Lower lobe of right lung (tissue), 2 donors: ENCODE results near the gene SLC39A11. TPM values are rescaled to one million over a fixed set of nuclear protein-coding genes. Genes with fewer than 3 reads are reported as not detected.

Experiments used
- ATAC-seq, 2 donors: fragments of 200-7000 bp; cut with Tn5 transposase; one replicate each; pipeline ENCODE4 v1.9.1; 2020 to 2022; ENCODE audit warnings: mild to moderate bottlenecking in 2 of 2, moderate library complexity in 2 of 2
- DNase-seq: peaks from one replicate; pipeline ENCODE4 v3.0.0-alpha.2; 2020
- H3K27ac ChIP-seq: fragments of 200-600 bp; one replicate; pipeline ENCODE4 v1.8.0; 2022
- H3K27me3 ChIP-seq: fragments of 200-600 bp; one replicate; pipeline ENCODE4 v1.8.0; 2022; ENCODE audit warnings: low read depth
- H3K36me3 ChIP-seq: fragments of 200-600 bp; one replicate; pipeline ENCODE4 v1.8.0; 2022; ENCODE audit warnings: mild to moderate bottlenecking
- H3K4me1 ChIP-seq: fragments of 200-600 bp; one replicate; pipeline ENCODE4 v1.8.0; 2022
- H3K4me3 ChIP-seq: fragments of 200-600 bp; one replicate; pipeline ENCODE4 v1.8.0; 2022; ENCODE audit warnings: mild to moderate bottlenecking
- H3K9me3 ChIP-seq: fragments of 200-600 bp; one replicate; pipeline ENCODE4 v1.8.0; 2022
- intact Hi-C: fragments of 100-400 bp; cut with DNase I; formaldehyde crosslinking; loops from one replicate; pipeline ENCODE4 v1.11.0; 2022
- total RNA-seq: library from RNA; stranded (reverse); fragmentation: NEBNext Ultra II Directional; extraction: Animal tissue kit (Norgen Biotek cat#: 25700); gene quantifications from one replicate; pipeline ENCODE4 v1.2.1, GENCODE V29; 2021
- TF ChIP-seq, protein P1 (sequence below): fragments of 200-600 bp; IDR thresholded peaks from one replicate; pipeline ENCODE4 v1.8.0; 2022; ENCODE audit warnings: antibody characterized with exemption, mild to moderate bottlenecking
- donor health status: DM: no; HTN: yes; CAD: no; lungs with severe emphysema.

SLC39A11 gene
- total RNA-seq, 1 donor from 2014 or later: 39.7 TPM

GRCh38 chr17:72719578-72720493 is 372.7 kb downstream of the SLC39A11 start:
- Histone ChIP-seq H3K4me1 (peaks cover 5% of the 10 kb centered on the region), H3K9me3 (no peaks in the 10 kb centered on the region), H3K27me3 (no peaks in the 10 kb centered on the region), H3K36me3 (no peaks in the 10 kb centered on the region), H3K4me3 (no peak overlapping the region), H3K27ac (no peak overlapping the region)
- ATAC-seq (peak; percentile 21 to 27), DNase-seq (no peak)
- intact Hi-C loops: no loop called here
- TF ChIP-seq, protein P1, sequence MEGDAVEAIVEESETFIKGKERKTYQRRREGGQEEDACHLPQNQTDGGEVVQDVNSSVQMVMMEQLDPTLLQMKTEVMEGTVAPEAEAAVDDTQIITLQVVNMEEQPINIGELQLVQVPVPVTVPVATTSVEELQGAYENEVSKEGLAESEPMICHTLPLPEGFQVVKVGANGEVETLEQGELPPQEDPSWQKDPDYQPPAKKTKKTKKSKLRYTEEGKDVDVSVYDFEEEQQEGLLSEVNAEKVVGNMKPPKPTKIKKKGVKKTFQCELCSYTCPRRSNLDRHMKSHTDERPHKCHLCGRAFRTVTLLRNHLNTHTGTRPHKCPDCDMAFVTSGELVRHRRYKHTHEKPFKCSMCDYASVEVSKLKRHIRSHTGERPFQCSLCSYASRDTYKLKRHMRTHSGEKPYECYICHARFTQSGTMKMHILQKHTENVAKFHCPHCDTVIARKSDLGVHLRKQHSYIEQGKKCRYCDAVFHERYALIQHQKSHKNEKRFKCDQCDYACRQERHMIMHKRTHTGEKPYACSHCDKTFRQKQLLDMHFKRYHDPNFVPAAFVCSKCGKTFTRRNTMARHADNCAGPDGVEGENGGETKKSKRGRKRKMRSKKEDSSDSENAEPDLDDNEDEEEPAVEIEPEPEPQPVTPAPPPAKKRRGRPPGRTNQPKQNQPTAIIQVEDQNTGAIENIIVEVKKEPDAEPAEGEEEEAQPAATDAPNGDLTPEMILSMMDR: no peak

DNA sequence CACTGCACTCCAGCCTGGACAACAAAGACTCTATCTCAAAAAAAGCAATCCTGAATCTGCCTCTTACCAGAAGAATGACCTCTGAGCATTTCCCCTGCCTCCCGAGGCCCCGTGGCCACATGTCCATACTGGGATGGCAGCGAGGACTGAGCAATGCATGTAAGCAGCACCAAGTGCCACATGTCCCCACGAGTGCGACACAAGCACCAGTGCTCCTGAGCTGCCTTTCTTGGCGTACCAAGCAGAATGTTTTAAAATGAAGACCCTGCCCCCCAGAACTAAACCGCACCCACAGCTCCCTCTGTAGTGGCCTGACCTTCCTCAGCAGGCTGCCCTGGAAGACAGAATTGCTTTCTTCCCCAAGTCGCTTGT is 373.3 kb downstream of the SLC39A11 start:
- Histone ChIP-seq H3K36me3 (no peaks in the 10 kb centered on the region), H3K27me3 (no peaks in the 10 kb centered on the region), H3K27ac (no peak overlapping the region), H3K4me3 (no peak overlapping the region), H3K9me3 (no peaks in the 10 kb centered on the region), H3K4me1 (peaks cover 5% of the 10 kb centered on the region)
- intact Hi-C loops: no loop called here
- TF ChIP-seq, protein P1: no peak
- DNase-seq: no peak
- no peak for ATAC-seq

DNA sequence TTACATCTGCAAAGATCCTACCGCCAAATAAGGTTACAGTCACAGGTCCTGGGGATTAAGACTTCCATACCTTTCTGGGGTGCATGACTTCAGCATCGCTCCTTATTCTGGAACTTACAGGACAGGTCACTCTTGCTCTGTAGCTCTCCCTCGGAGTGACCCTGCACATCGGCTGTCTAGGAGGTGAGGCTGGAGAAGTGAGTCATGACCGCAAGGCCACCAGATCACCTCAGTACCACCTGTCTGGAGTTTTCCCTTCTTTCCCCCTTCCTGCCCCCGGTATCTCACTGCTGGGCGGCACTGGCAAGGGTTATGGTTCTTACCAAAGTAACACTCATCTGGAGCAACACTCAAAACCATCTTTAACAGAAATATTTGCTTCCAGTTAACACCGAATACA is 374.8 kb downstream of the SLC39A11 start:
- intact Hi-C loops: no loop called here
- DNase-seq: no peak
- Histone ChIP-seq H3K36me3 (no peaks in the 10 kb centered on the region), H3K4me3 (no peak overlapping the region), H3K9me3 (no peaks in the 10 kb centered on the region), H3K4me1 (peaks cover 5% of the 10 kb centered on the region), H3K27ac (no peak overlapping the region), H3K27me3 (no peaks in the 10 kb centered on the region)
- ATAC-seq: no peak
- TF ChIP-seq, protein P1: no peak

- ATAC-seq (no peak), DNase-seq (no peak)
- H3K36me3 ChIP-seq: no peaks in the 10 kb centered on the region
- TF ChIP-seq, protein P1: no peak
- no peaks in the 10 kb centered on the region for H3K9me3 ChIP-seq
- intact Hi-C loops: no loop called here
- H3K27me3 ChIP-seq: no peaks in the 10 kb centered on the region
- no peak overlapping the region for H3K4me3 ChIP-seq
- H3K4me1 ChIP-seq: peaks cover 5% of the 10 kb centered on the region
- H3K27ac ChIP-seq: no peak overlapping the region
These were observed 375.2 kb downstream of the SLC39A11 start for GRCh38 chr17:72717276-72717675.

GRCh38 chr17:72715906-72716572 is 376.4 kb downstream of the SLC39A11 start:
- DNase-seq: no peak
- Histone ChIP-seq H3K27ac (no peak overlapping the region), H3K9me3 (no peaks in the 10 kb centered on the region), H3K27me3 (no peaks in the 10 kb centered on the region), H3K4me3 (no peak overlapping the region), H3K36me3 (no peaks in the 10 kb centered on the region), H3K4me1 (peaks cover 5% of the 10 kb centered on the region)
- ATAC-seq: peak in 1 of 2 donors; percentile 5
- TF ChIP-seq, protein P1: no peak
- intact Hi-C loops: no loop called here
